Mesenchymal stem cell (in vitro differentiated cells and primary cell): ENCODE data around the gene ZNF180.

Source experiments
- DNase-seq: peaks from one replicate; pipeline ENCODE4 v3.0.0-alpha.2; 2013
- H2AFZ ChIP-seq: one replicate; pipeline ENCODE4 v1.6.1; 2013; ENCODE audit warnings: low read depth, mild to moderate bottlenecking, control low read depth, inconsistent platforms, low read length, moderate library complexity
- H2AK5ac ChIP-seq: 2 replicates; pipeline ENCODE4 v1.6.1; 2013; ENCODE audit warnings: low read length, moderate library complexity, mild to moderate bottlenecking, inconsistent platforms; ENCODE audit not compliant: severe bottlenecking
- H2BK120ac ChIP-seq: one replicate; pipeline ENCODE4 v1.6.1; 2013; ENCODE audit warnings: low read depth, mild to moderate bottlenecking, inconsistent platforms, low read length, moderate library complexity
- H2BK12ac ChIP-seq, 2 experiments: one replicate each; pipeline ENCODE4 v1.6.1; 2013; ENCODE audit warnings: inconsistent platforms in 2 of 2, low read length in 2 of 2, mild to moderate bottlenecking in 2 of 2, moderate library complexity in 2 of 2, control low read depth in 1 of 2
- H2BK15ac ChIP-seq: one replicate; pipeline ENCODE4 v1.6.1; 2013; ENCODE audit warnings: mild to moderate bottlenecking, low read depth, inconsistent platforms; ENCODE audit not compliant: poor library complexity, severe bottlenecking
- H2BK5ac ChIP-seq: 2 replicates; pipeline ENCODE4 v1.6.1; 2013; ENCODE audit warnings: low read depth, mild to moderate bottlenecking, low read length, control low read depth, inconsistent platforms; ENCODE audit not compliant: poor library complexity, severe bottlenecking
- H3K14ac ChIP-seq, 2 experiments: one replicate each; pipeline ENCODE4 v1.6.1; 2013; ENCODE audit warnings: inconsistent platforms in 2 of 2, low read length in 2 of 2, control low read depth in 1 of 2, mild to moderate bottlenecking in 1 of 2, moderate library complexity in 1 of 2
- H3K18ac ChIP-seq, 2 experiments: one replicate each; pipeline ENCODE4 v1.6.1; 2013; ENCODE audit warnings: inconsistent platforms in 2 of 2, low read length in 2 of 2, control low read depth in 1 of 2, low read depth in 1 of 2, mild to moderate bottlenecking in 1 of 2
- H3K23ac ChIP-seq, 2 experiments: one replicate each; pipeline ENCODE4 v1.6.1; 2013; ENCODE audit warnings: inconsistent platforms in 2 of 2, low read length in 2 of 2, mild to moderate bottlenecking in 2 of 2, moderate library complexity in 2 of 2, control low read depth in 1 of 2
- H3K27ac ChIP-seq: 2 replicates; pipeline ENCODE4 v1.5.1; 2013; ENCODE audit warnings: mild to moderate bottlenecking, moderate library complexity, low read length, control low read depth, inconsistent platforms; ENCODE audit not compliant: poor library complexity, severe bottlenecking
- H3K27me3 ChIP-seq, 2 experiments: 2 replicates each; pipeline versions ENCODE4 v1.6.1 to v1.7.0; 2013; ENCODE audit warnings: low read length in 2 of 2, mild to moderate bottlenecking in 2 of 2, moderate library complexity in 2 of 2, control low read depth in 1 of 2, inconsistent platforms in 1 of 2; ENCODE audit not compliant: control insufficient read depth in 1 of 2, insufficient read depth in 1 of 2
- H3K36me3 ChIP-seq, 2 experiments: 2 replicates each; pipeline versions ENCODE4 v1.6.1 to v1.7.0; 2013; ENCODE audit warnings: low read length in 2 of 2, control low read depth in 1 of 2, inconsistent platforms in 1 of 2, low read depth in 1 of 2, mild to moderate bottlenecking in 1 of 2; ENCODE audit not compliant: insufficient read depth in 2 of 2, control insufficient read depth in 1 of 2
- H3K4ac ChIP-seq, 2 experiments: one replicate each; pipeline ENCODE4 v1.6.1; 2013; ENCODE audit warnings: inconsistent platforms in 2 of 2, low read length in 2 of 2, mild to moderate bottlenecking in 2 of 2, moderate library complexity in 2 of 2, control low read depth in 1 of 2, low read depth in 1 of 2
- H3K4me1 ChIP-seq: 2 replicates; pipeline ENCODE4 v1.6.1; 2013; ENCODE audit warnings: low read depth, low read length, control low read depth; ENCODE audit not compliant: control insufficient read depth, insufficient read depth
- H3K4me2 ChIP-seq: 2 replicates; pipeline ENCODE4 v1.6.1; 2013; ENCODE audit warnings: low read length, mild to moderate bottlenecking, inconsistent platforms; ENCODE audit not compliant: poor library complexity, severe bottlenecking
- H3K4me3 ChIP-seq, 2 experiments: 2 replicates each; pipeline versions ENCODE4 v1.5.1 to v1.7.0; 2013; ENCODE audit warnings: low read length in 2 of 2, mild to moderate bottlenecking in 2 of 2, control low read depth in 1 of 2, low read depth in 1 of 2; ENCODE audit not compliant: insufficient read depth in 1 of 2
- H3K79me1 ChIP-seq: replicated peaks from 2 replicates; pipeline ENCODE4 v1.6.1; 2013; ENCODE audit warnings: mild to moderate bottlenecking, control low read depth, low read length, inconsistent platforms; ENCODE audit not compliant: poor library complexity, severe bottlenecking
- H3K9ac ChIP-seq: 2 replicates; pipeline ENCODE4 v1.7.0; 2013; ENCODE audit warnings: mild to moderate bottlenecking, low read length, moderate library complexity
- H3K9me3 ChIP-seq: 2 replicates; pipeline ENCODE4 v1.7.0; 2013; ENCODE audit warnings: mild to moderate bottlenecking, low read length; ENCODE audit not compliant: control insufficient read depth
- H4K8ac ChIP-seq: one replicate; pipeline ENCODE4 v1.6.1; 2013; ENCODE audit warnings: inconsistent platforms, mild to moderate bottlenecking, low read length, moderate library complexity
- H4K91ac ChIP-seq: one replicate; pipeline ENCODE4 v1.6.1; 2013; ENCODE audit warnings: mild to moderate bottlenecking, low read length, inconsistent platforms
- WGBS: methylation state at CpG from one replicate; pipeline ENCODE4 v1.1.7; 2013; ENCODE audit warnings: mixed read lengths; 5-methylcytosine and 5-hydroxymethylcytosine counted together

The ZNF180 gene

DNA sequence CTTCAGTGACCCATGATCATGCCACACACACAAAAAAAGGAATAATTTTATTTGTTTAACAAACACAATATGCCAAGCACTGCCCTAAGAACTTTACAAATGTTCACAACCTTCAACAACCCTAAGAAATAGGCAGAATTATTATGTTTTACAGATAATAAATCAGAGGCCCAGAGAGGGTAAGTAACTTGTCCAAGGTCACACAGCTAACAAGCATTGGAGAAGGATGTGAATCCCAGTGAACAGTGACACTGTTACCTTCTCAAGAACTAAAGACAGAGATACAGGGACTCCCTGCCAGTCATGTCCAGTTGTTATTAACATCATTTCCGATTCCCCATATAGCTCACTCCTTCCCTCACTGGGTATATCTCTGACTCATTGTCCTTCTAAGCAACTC lies 15.6 kb upstream of the ZNF180 start:
- Histone ChIP-seq H3K4me2 (no peak overlapping the region), H3K18ac (no peak overlapping the region), H3K23ac (no peak overlapping the region), H3K79me1 (no peaks in the 10 kb centered on the region), H2AFZ (no peak overlapping the region), H2AK5ac (no peak overlapping the region), H2BK5ac (no peak overlapping the region), H3K9ac (no peak overlapping the region), H3K27me3 (peaks cover 0 to 9% of the 10 kb centered on the region in 2 experiments), H3K36me3 (no peaks in the 10 kb centered on the region), H3K4me3 (no peak overlapping the region), H3K4me1 (no peaks in the 10 kb centered on the region), H2BK120ac (no peak overlapping the region), H2BK15ac (no peak overlapping the region), H3K9me3 (peaks cover 4% of the 10 kb centered on the region), H3K27ac (no peak overlapping the region), H3K14ac (no peak overlapping the region), H4K8ac (no peak overlapping the region), H3K4ac (no peak overlapping the region), H4K91ac (no peak overlapping the region), H2BK12ac (no peak overlapping the region)
- WGBS: 89% methylated on average over 1 of the region's 1 CpG
- DNase-seq: no peak

- Histone ChIP-seq H2BK5ac (no peak overlapping the region), H3K4me1 (no peaks in the 10 kb centered on the region), H3K14ac (no peak overlapping the region), H3K9me3 (peaks cover 4% of the 10 kb centered on the region), H3K4me3 (no peak overlapping the region), H3K27ac (no peak overlapping the region), H2BK15ac (no peak overlapping the region), H3K79me1 (no peaks in the 10 kb centered on the region), H4K91ac (no peak overlapping the region), H3K9ac (no peak overlapping the region), H3K36me3 (no peaks in the 10 kb centered on the region), H2BK120ac (no peak overlapping the region), H2BK12ac (no peak overlapping the region), H3K4ac (no peak overlapping the region), H4K8ac (no peak overlapping the region), H3K18ac (no peak overlapping the region), H3K27me3 (peaks cover 0 to 5% of the 10 kb centered on the region in 2 experiments), H2AK5ac (no peak overlapping the region), H3K4me2 (no peak overlapping the region), H2AFZ (no peak overlapping the region), H3K23ac (no peak overlapping the region)
- no CpG with 5 or more reads among the region's 3 CpGs for WGBS
- DNase-seq: no peak
These were observed 14.7 kb upstream of the ZNF180 start for GRCh38 chr19:44515031-44515430.

- H4K91ac ChIP-seq: no peak overlapping the region
- H2BK5ac ChIP-seq: no peak overlapping the region
- 42% methylated on average over 12 of the region's 12 CpGs for WGBS
These were observed 12.3 kb upstream of the ZNF180 start for GRCh38 chr19:44512326-44513298.

DNA sequence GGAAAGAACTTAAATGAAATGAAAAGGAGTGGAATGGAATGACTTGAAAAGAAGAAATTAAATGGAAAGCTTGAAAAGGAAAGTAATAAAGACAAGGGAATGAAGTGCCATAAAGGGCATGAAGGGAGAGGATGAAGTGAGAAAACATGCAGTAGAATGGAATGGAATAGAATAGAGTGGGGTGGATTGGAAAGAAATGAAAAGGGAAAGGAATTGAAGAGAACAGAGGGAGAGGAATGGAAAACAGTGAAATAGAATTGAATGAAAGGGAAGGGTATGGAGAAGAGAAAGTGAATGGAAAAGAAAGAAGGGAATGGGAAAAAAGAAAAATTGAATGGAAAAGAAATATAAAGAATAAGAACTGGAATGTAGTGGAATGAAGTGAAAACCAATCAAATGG lies 9.2 kb upstream of the ZNF180 start:
- no peak overlapping the region for H2BK120ac ChIP-seq
- no peak overlapping the region for H3K4me3 ChIP-seq
- no peak overlapping the region for H4K91ac ChIP-seq
- no peaks in the 10 kb centered on the region for H3K79me1 ChIP-seq
- H3K14ac ChIP-seq: no peak overlapping the region
- no peak overlapping the region for H2AFZ ChIP-seq
- H3K27me3 ChIP-seq: peaks cover 3 to 19% of the 10 kb centered on the region in 2 experiments
- no peak overlapping the region for H2BK12ac ChIP-seq
- no peak overlapping the region for H3K4ac ChIP-seq
- no peak overlapping the region for H2AK5ac ChIP-seq
- no peak overlapping the region for H3K27ac ChIP-seq
- no peaks in the 10 kb centered on the region for H3K4me1 ChIP-seq
- H3K36me3 ChIP-seq: no peaks in the 10 kb centered on the region
- H3K18ac ChIP-seq: no peak overlapping the region
- no peak overlapping the region for H3K9ac ChIP-seq
- no peak overlapping the region for H2BK15ac ChIP-seq
- peaks cover 14% of the 10 kb centered on the region for H3K9me3 ChIP-seq
- no peak overlapping the region for H3K23ac ChIP-seq
- H4K8ac ChIP-seq: no peak overlapping the region
- H2BK5ac ChIP-seq: no peak overlapping the region
- no peak for DNase-seq
- no peak overlapping the region for H3K4me2 ChIP-seq

More at GRCh38 chr19:44512326-44513298, 12.3 kb upstream of the ZNF180 start:
- Histone ChIP-seq H3K79me1 (no peaks in the 10 kb centered on the region), H3K9me3 (peaks cover 7% of the 10 kb centered on the region), H2AFZ (no peak overlapping the region), H3K23ac (no peak overlapping the region), H2BK15ac (no peak overlapping the region), H3K4me3 (no peak overlapping the region), H2AK5ac (no peak overlapping the region), H3K4me1 (no peaks in the 10 kb centered on the region), H3K4me2 (no peak overlapping the region), H3K36me3 (no peaks in the 10 kb centered on the region), H3K27me3 (peaks cover 0 to 4% of the 10 kb centered on the region in 2 experiments), H3K27ac (no peak overlapping the region), H4K8ac (no peak overlapping the region), H3K14ac (no peak overlapping the region), H3K9ac (no peak overlapping the region), H3K18ac (no peak overlapping the region), H2BK120ac (no peak overlapping the region), H2BK12ac (no peak overlapping the region), H3K4ac (no peak overlapping the region)
- peak; percentile 25 for DNase-seq
